Measurements from ENCODE around the gene MRPL32. TPM values are rescaled to one million over a fixed set of nuclear protein-coding genes. Genes with fewer than 3 reads are reported as not detected.

The MRPL32 gene
- total and polyA plus RNA-seq, 2 of the 13 experiments (the other 11 are each of a cell fraction or from before 2014, with no cell fraction given): 39.0 to 81.2 TPM

- Histone ChIP-seq H3K36me3 (replicated peaks in 1 of 2; ENCODE audit: control insufficient read depth in 1 of 2, insufficient read depth in 2 of 2, low read length in 2 of 2) (no peaks in the 10 kb centered on the region), H3K27ac (ENCODE audit: extremely low read length, insufficient read depth, low read length) (no peak overlapping the region), H3K4me3 (replicated peaks in 1 of 3; ENCODE audit: insufficient read depth in 1 of 3, low read depth in 2 of 3, low read length in 3 of 3) (no peak overlapping the region), H3K27me3 (ENCODE audit: control insufficient read depth in 1 of 2, insufficient read depth in 2 of 2, low read length in 2 of 2) (peaks cover 1 to 3% of the 10 kb centered on the region in 2 experiments; a peak in 2 of 5 replicates), H3K4me1 (ENCODE audit: insufficient read depth, low read length) (peaks cover 12% of the 10 kb centered on the region), H2AFZ (ENCODE audit: low read length) (no peak overlapping the region), H3K79me2 (ENCODE audit: insufficient read depth, low read length) (no peaks in the 10 kb centered on the region), H3K4me2 (ENCODE audit: low read depth, low read length) (no peak overlapping the region), H3K9me3 (ENCODE audit: low read length) (no peaks in the 10 kb centered on the region), H4K20me1 (ENCODE audit: insufficient read depth, low read length) (no peaks in the 10 kb centered on the region), H3K9ac (ENCODE audit: insufficient read depth, low read depth, low read length) (no peak overlapping the region)
- DNase-seq (ENCODE audit: low spot score) (no peak), ATAC-seq (no peak), FAIRE-seq (no peak)
- WGBS (ENCODE audit: low lambda C conversion rate): 32% methylated on average over 3 of the region's 3 CpGs
- BruUV-seq (replicated peaks): no TSS peak
- in situ Hi-C loops (cut with HindIII; ENCODE audit: extremely low pct_ligation_motif_present, low pct_unique_long_range_greater_than_20kb) (no loop called here), intact Hi-C loops (cut with micrococcal nuclease; ENCODE audit: unreplicated experiment) (no loop called here)
- POLR2A ChIA-PET: no interaction called here
- CTCF ChIA-PET (ENCODE audit: low intra/inter-chr PET ratio, low total read pairs): no interaction called here
- no peak for TF ChIP-seq FOXA3 (CRISPR knock-in tag; IDR thresholded peaks at IDR 0.05)
- TF ChIP-seq ZNF773 (CRISPR knock-in tag; IDR thresholded peaks at IDR 0.05; ENCODE audit: borderline replicate concordance): no peak
- no peak for TF ChIP-seq TBP (CRISPR knock-in tag; IDR thresholded peaks at IDR 0.05)
These were observed 29.8 kb upstream of the MRPL32 start for GRCh38 chr7:42902331-42902730.

DNA sequence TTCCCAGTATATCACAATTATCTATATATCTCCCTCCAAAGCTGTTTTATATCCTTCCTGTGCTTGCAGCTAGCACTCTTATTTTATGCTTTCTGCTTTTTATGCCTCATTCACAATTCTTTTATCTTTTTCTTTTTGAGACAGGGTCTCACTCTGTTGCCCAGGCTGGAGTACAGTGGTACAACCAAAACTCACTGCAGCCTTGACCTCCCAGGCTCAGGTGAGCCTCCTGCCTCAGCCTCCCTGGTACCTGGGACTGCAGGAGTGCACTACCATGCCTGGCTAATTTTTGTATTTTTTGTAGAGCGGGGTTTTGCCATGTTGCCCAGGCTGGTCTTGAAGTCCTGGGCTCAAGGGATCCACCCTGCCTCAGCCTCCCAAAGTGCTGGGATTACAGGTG lies 26.0 kb upstream of the MRPL32 start:
- POLR2A ChIA-PET: no interaction called here
- intact Hi-C loops (cut with micrococcal nuclease; ENCODE audit: unreplicated experiment): no loop called here

More for the DNA sequence above, 26.0 kb upstream of the MRPL32 start:
- peaks cover 51% of the 10 kb centered on the region for H3K4me1 ChIP-seq (ENCODE audit: insufficient read depth, low read length)
- no peak overlapping the region for H3K9ac ChIP-seq (ENCODE audit: insufficient read depth, low read depth, low read length)
- no peak for TF ChIP-seq ZNF362 (CRISPR knock-in tag; IDR thresholded peaks at IDR 0.05; ENCODE audit: borderline replicate concordance)
- TF ChIP-seq ZSCAN12 (CRISPR knock-in tag; IDR thresholded peaks at IDR 0.05): no peak
- no peak for TF ChIP-seq ZFP91 (CRISPR knock-in tag; IDR thresholded peaks at IDR 0.05; ENCODE audit: borderline replicate concordance)
- no peaks in the 10 kb centered on the region for H3K79me2 ChIP-seq (ENCODE audit: insufficient read depth, low read length)
- CTCF ChIA-PET (ENCODE audit: low intra/inter-chr PET ratio, low total read pairs): no interaction called here
- H3K4me2 ChIP-seq (ENCODE audit: low read depth, low read length): no peak overlapping the region
- no peaks in the 10 kb centered on the region for H4K20me1 ChIP-seq (ENCODE audit: insufficient read depth, low read length)
- in situ Hi-C loops (cut with HindIII; ENCODE audit: extremely low pct_ligation_motif_present, low pct_unique_long_range_greater_than_20kb): no loop called here
- no peak overlapping the region for H3K27ac ChIP-seq (ENCODE audit: extremely low read length, insufficient read depth, low read length)
- BruUV-seq (replicated peaks): no TSS peak
- no peak overlapping the region for H3K4me3 ChIP-seq (replicated peaks in 1 of 3; ENCODE audit: insufficient read depth in 1 of 3, low read depth in 2 of 3, low read length in 3 of 3)
- DNase-seq (ENCODE audit: low spot score) (no peak), FAIRE-seq (no peak), ATAC-seq (no peak)
- H3K27me3 ChIP-seq (ENCODE audit: control insufficient read depth in 1 of 2, insufficient read depth in 2 of 2, low read length in 2 of 2): peaks cover 1 to 3% of the 10 kb centered on the region in 2 experiments; a peak in 3 of 5 replicates
- no peaks in the 10 kb centered on the region for H3K9me3 ChIP-seq (ENCODE audit: low read length)
- H2AFZ ChIP-seq (ENCODE audit: low read length): no peak overlapping the region
- 100% methylated on average over 1 of the region's 1 CpG for WGBS (ENCODE audit: low lambda C conversion rate)
- no peaks in the 10 kb centered on the region for H3K36me3 ChIP-seq (replicated peaks in 1 of 2; ENCODE audit: control insufficient read depth in 1 of 2, insufficient read depth in 2 of 2, low read length in 2 of 2)
